K562 (cell line): ENCODE measurements around the gene ARFGEF2. TPM values are rescaled to one million over a fixed set of nuclear protein-coding genes. Genes with fewer than 3 reads are reported as not detected.

ENCODE experiments used
- HNRNPH1 ChIP-seq: fragments of 200-400 bp; formaldehyde crosslinking; optimal IDR thresholded peaks from 2 replicates; pipeline ENCODE3; 2017; ENCODE audit warnings: low read depth, mild to moderate bottlenecking, low read length, moderate library complexity
- ILK ChIP-seq: fragments of 450-650 bp; IDR thresholded peaks from 2 replicates; pipeline ENCODE4 v1.6.1; 2016; ENCODE audit warnings: missing genetic modification characterization, low read depth, mild to moderate bottlenecking, missing compliant biosample characterization, moderate library complexity, borderline replicate concordance
- PHTF2 ChIP-seq: fragments of 250-450 bp; sonication (Bioruptor Pico); IDR thresholded peaks from 2 replicates; pipeline ENCODE4 v1.5.0; 2021; ENCODE audit warnings: mild to moderate bottlenecking
- SAP30 ChIP-seq: fragments of 200-600 bp; sonication (generic); IDR thresholded peaks from 2 replicates; pipeline ENCODE4 v1.6.1; 2012; ENCODE audit warnings: borderline replicate concordance, low read depth, mild to moderate bottlenecking, moderate library complexity, low read length, control low read depth, inconsistent platforms; ENCODE audit not compliant: insufficient read depth, poor library complexity, severe bottlenecking
- TAF9B ChIP-seq: fragments of 450-650 bp; IDR thresholded peaks from 2 replicates; pipeline ENCODE4 v1.6.1; 2018; ENCODE audit warnings: mild to moderate bottlenecking; ENCODE audit not compliant: partially characterized antibody
- ZFP30 ChIP-seq: fragments of 250-450 bp; sonication (Bioruptor Pico); IDR thresholded peaks from 2 replicates; pipeline ENCODE4 v1.8.0; 2022; ENCODE audit warnings: moderate library complexity, mild to moderate bottlenecking, inconsistent platforms, borderline replicate concordance
- polyA plus RNA-seq, 8 experiments: library from polyadenylated mRNA; depleted of rRNA in 4 of 8; stranded (reverse) in 5 of 8; unstranded in 3 of 8; fragments of >200 nt; fragmentation: Nextera tagmentation in 2 of 8; fragmentation: Illumina TruSeq in 1 of 8; extraction: Ambion mirVana in 2 of 8; extraction: Trizol in 1 of 8; gene quantifications; 2 replicates each; pipeline versions ENCODE4 v1.2.1 to v1.2.3, GENCODE V29; 2011 to 2014; ENCODE audit warnings: inconsistent platforms in 1 of 8, missing spikeins in 1 of 8
- total RNA-seq, 7 experiments: library from RNA; depleted of rRNA in 6 of 7; stranded (reverse); fragments of >200 nt in 6 of 7; fragmentation: Illumina TruSeq in 2 of 7; extraction: Trizol in 2 of 7; gene quantifications; 2 replicates each; pipeline versions ENCODE4 v1.2.1 to v1.2.3, GENCODE V29; 2011 to 2021; ENCODE audit warnings: low replicate concordance in 1 of 7
- TF ChIP-seq, protein P1 (sequence below): sonication (generic); formaldehyde crosslinking; IDR thresholded peaks from 2 replicates; pipeline ENCODE4 v1.8.0; 2023; ENCODE audit warnings: missing genetic modification reagents, mild to moderate bottlenecking, borderline replicate concordance
- TF ChIP-seq, protein P2 (sequence below): fragments of 450-650 bp; IDR thresholded peaks from 2 replicates; pipeline ENCODE4 v1.6.1; 2018; ENCODE audit not compliant: partially characterized antibody
- TF ChIP-seq, protein P3 (sequence below): fragments of 250-450 bp; sonication (Bioruptor Pico); IDR thresholded peaks from 2 replicates; pipeline ENCODE4 v1.5.0; 2021
- TF ChIP-seq, protein P4 (sequence below): sonication (generic); formaldehyde crosslinking; IDR thresholded peaks from 2 replicates; pipeline ENCODE4 v1.8.1; 2023; ENCODE audit warnings: mild to moderate bottlenecking, missing genetic modification reagents
- TF ChIP-seq, protein P5 (sequence below): IDR thresholded peaks from 2 replicates; pipeline ENCODE4 v1.6.1; 2016; ENCODE audit warnings: missing genetic modification characterization, missing compliant biosample characterization

ARFGEF2 gene
- total and polyA plus RNA-seq, 9 of the 15 experiments (the other 6 are each of a cell fraction or from before 2014, with no cell fraction given), result 4.2 to 18.8 (median 13.7) TPM

DNA sequence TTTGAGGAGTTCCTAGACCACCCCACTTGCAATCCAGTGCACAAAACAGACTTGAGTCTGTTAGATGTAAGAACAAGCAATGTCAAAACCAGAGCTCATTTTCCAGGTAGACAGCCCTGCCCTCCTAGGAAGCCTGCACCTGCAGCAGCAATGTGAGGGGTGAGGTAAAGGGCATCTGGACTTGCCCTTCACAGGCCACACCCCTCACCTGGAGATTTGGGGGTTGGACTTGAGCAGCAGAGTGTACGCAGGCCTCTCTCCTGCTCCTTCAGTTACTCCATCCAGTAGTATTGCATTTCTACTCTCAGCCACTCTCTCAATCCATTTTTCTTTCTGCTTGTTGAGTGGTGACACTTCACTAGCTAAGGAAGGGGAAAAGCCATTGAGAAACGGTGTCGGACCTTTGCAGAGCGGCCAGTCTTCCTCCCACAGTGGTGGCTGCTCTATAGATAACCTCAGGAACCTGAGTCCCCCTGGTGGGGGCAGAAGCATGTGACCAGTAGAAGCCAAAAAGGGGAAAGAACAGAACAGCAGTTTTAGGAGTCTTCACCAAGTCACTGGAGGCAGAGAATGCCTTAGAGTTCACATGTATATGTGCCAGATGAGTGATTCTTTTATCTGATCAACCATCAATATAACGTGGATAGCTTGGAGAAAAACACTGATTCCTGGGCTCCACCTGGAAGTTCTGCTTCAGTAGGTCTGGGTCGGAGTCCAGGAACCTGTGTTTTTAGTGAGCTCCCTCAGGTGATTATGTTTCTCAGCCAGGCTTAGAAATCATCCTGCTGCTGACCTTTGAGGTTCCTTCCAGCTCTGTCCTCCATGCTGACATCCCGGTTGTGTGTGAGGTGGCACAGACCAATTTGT, 28.0 kb downstream of the ARFGEF2 start (continued):
- TF ChIP-seq, protein P1, sequence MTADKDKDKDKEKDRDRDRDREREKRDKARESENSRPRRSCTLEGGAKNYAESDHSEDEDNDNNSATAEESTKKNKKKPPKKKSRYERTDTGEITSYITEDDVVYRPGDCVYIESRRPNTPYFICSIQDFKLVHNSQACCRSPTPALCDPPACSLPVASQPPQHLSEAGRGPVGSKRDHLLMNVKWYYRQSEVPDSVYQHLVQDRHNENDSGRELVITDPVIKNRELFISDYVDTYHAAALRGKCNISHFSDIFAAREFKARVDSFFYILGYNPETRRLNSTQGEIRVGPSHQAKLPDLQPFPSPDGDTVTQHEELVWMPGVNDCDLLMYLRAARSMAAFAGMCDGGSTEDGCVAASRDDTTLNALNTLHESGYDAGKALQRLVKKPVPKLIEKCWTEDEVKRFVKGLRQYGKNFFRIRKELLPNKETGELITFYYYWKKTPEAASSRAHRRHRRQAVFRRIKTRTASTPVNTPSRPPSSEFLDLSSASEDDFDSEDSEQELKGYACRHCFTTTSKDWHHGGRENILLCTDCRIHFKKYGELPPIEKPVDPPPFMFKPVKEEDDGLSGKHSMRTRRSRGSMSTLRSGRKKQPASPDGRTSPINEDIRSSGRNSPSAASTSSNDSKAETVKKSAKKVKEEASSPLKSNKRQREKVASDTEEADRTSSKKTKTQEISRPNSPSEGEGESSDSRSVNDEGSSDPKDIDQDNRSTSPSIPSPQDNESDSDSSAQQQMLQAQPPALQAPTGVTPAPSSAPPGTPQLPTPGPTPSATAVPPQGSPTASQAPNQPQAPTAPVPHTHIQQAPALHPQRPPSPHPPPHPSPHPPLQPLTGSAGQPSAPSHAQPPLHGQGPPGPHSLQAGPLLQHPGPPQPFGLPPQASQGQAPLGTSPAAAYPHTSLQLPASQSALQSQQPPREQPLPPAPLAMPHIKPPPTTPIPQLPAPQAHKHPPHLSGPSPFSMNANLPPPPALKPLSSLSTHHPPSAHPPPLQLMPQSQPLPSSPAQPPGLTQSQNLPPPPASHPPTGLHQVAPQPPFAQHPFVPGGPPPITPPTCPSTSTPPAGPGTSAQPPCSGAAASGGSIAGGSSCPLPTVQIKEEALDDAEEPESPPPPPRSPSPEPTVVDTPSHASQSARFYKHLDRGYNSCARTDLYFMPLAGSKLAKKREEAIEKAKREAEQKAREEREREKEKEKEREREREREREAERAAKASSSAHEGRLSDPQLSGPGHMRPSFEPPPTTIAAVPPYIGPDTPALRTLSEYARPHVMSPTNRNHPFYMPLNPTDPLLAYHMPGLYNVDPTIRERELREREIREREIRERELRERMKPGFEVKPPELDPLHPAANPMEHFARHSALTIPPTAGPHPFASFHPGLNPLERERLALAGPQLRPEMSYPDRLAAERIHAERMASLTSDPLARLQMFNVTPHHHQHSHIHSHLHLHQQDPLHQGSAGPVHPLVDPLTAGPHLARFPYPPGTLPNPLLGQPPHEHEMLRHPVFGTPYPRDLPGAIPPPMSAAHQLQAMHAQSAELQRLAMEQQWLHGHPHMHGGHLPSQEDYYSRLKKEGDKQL, result no peak
- TF ChIP-seq SAP30, result no peak
- TF ChIP-seq, protein P2, sequence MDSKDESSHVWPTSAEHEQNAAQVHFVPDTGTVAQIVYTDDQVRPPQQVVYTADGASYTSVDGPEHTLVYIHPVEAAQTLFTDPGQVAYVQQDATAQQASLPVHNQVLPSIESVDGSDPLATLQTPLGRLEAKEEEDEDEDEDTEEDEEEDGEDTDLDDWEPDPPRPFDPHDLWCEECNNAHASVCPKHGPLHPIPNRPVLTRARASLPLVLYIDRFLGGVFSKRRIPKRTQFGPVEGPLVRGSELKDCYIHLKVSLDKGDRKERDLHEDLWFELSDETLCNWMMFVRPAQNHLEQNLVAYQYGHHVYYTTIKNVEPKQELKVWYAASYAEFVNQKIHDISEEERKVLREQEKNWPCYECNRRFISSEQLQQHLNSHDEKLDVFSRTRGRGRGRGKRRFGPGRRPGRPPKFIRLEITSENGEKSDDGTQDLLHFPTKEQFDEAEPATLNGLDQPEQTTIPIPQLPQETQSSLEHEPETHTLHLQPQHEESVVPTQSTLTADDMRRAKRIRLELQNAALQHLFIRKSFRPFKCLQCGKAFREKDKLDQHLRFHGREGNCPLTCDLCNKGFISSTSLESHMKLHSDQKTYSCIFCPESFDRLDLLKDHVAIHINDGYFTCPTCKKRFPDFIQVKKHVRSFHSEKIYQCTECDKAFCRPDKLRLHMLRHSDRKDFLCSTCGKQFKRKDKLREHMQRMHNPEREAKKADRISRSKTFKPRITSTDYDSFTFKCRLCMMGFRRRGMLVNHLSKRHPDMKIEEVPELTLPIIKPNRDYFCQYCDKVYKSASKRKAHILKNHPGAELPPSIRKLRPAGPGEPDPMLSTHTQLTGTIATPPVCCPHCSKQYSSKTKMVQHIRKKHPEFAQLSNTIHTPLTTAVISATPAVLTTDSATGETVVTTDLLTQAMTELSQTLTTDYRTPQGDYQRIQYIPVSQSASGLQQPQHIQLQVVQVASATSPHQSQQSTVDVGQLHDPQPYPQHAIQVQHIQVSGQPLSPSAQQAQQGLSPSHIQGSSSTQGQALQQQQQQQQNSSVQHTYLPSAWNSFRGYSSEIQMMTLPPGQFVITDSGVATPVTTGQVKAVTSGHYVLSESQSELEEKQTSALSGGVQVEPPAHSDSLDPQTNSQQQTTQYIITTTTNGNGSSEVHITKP, result no peak
- no peak for TF ChIP-seq ZFP30
- TF ChIP-seq, protein P3, sequence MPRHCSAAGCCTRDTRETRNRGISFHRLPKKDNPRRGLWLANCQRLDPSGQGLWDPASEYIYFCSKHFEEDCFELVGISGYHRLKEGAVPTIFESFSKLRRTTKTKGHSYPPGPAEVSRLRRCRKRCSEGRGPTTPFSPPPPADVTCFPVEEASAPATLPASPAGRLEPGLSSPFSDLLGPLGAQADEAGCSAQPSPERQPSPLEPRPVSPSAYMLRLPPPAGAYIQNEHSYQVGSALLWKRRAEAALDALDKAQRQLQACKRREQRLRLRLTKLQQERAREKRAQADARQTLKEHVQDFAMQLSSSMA (CRISPR knock-in tag), result no peak
- TF ChIP-seq, protein P4, sequence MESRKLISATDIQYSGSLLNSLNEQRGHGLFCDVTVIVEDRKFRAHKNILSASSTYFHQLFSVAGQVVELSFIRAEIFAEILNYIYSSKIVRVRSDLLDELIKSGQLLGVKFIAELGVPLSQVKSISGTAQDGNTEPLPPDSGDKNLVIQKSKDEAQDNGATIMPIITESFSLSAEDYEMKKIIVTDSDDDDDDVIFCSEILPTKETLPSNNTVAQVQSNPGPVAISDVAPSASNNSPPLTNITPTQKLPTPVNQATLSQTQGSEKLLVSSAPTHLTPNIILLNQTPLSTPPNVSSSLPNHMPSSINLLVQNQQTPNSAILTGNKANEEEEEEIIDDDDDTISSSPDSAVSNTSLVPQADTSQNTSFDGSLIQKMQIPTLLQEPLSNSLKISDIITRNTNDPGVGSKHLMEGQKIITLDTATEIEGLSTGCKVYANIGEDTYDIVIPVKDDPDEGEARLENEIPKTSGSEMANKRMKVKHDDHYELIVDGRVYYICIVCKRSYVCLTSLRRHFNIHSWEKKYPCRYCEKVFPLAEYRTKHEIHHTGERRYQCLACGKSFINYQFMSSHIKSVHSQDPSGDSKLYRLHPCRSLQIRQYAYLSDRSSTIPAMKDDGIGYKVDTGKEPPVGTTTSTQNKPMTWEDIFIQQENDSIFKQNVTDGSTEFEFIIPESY (CRISPR knock-in tag), result no peak
- TF ChIP-seq, protein P5, sequence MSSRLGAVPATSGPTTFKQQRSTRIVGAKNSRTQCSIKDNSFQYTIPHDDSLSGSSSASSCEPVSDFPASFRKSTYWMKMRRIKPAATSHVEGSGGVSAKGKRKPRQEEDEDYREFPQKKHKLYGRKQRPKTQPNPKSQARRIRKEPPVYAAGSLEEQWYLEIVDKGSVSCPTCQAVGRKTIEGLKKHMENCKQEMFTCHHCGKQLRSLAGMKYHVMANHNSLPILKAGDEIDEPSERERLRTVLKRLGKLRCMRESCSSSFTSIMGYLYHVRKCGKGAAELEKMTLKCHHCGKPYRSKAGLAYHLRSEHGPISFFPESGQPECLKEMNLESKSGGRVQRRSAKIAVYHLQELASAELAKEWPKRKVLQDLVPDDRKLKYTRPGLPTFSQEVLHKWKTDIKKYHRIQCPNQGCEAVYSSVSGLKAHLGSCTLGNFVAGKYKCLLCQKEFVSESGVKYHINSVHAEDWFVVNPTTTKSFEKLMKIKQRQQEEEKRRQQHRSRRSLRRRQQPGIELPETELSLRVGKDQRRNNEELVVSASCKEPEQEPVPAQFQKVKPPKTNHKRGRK (tag), result no peak
- TF ChIP-seq ILK (tag), result no peak
- no peak for TF ChIP-seq TAF9B
- no peak for TF ChIP-seq PHTF2 (CRISPR knock-in tag)
- TF ChIP-seq HNRNPH1, result no peak
